B cell (primary cell): ENCODE data around the gene PTGR1. TPM values are rescaled to one million over a fixed set of nuclear protein-coding genes. Genes with fewer than 3 reads are reported as not detected.

Experiments used
- ATAC-seq: fragments of 200-7000 bp; cut with Tn5 transposase; one replicate; pipeline ENCODE4 v1.10.0; 2021; ENCODE audit warnings: low read depth, mild to moderate bottlenecking, moderate number of reproducible peaks, moderate library complexity
- CTCF ChIA-PET: fragments of 350-600 bp; sonication (Branson Sonifier 250); formaldehyde crosslinking; loops from one replicate; lab custom pipeline; 2021; ENCODE audit warnings: antibody characterized with exemption, inconsistent platforms; lab: Charles Lee
- POLR2A ChIA-PET: fragments of 350-600 bp; sonication (Branson Sonifier 250); formaldehyde crosslinking; loops from one replicate; lab custom pipeline; 2021; ENCODE audit warnings: antibody characterized with exemption; lab: Charles Lee
- DNase-seq: peaks from one replicate; pipeline ENCODE4 v3.0.0; 2013
- H2AFZ ChIP-seq: 2 replicates; pipeline ENCODE4 v1.6.1; 2012; ENCODE audit warnings: mild to moderate bottlenecking, low read depth, low read length; ENCODE audit not compliant: insufficient read depth, poor library complexity, severe bottlenecking
- H3K27ac ChIP-seq, 2 donors: 1 replicate in 1 of 2; 2 replicates in 1 of 2; pipeline ENCODE4 v1.5.1; 2012 to 2013; ENCODE audit warnings: low read length in 2 of 2, mild to moderate bottlenecking in 2 of 2, moderate library complexity in 1 of 2
- H3K27me3 ChIP-seq, 4 experiments: fragments of 200-600 bp in 1 of 4; sonication (generic) in 1 of 4; replicated peaks in 1 of 4; 1 replicate in 2 of 4; 2 replicates in 2 of 4; pipeline versions ENCODE4 v1.6.1 to v1.7.0; 2013 to 2016; ENCODE audit warnings: low read length in 3 of 4, mild to moderate bottlenecking in 2 of 4, mixed read lengths in 1 of 4, moderate library complexity in 1 of 4; ENCODE audit not compliant: insufficient read depth in 4 of 4, control insufficient read depth in 3 of 4; ENCODE audit errors: control extremely low read depth in 1 of 4
- H3K36me3 ChIP-seq, 2 experiments: replicated peaks in 1 of 2; 1 replicate in 1 of 2; 2 replicates in 1 of 2; pipeline versions ENCODE4 v1.6.1 to v1.7.1; 2013; ENCODE audit warnings: low read length in 1 of 2; ENCODE audit not compliant: insufficient read depth in 2 of 2, control insufficient read depth in 1 of 2; ENCODE audit errors: control extremely low read depth in 1 of 2, extremely low read depth in 1 of 2
- H3K4me1 ChIP-seq, 2 donors: fragments of 200-600 bp in 1 of 2; sonication (generic) in 1 of 2; 1 replicate in 1 of 2; 2 replicates in 1 of 2; pipeline versions ENCODE4 v1.5.1 to v1.6.1; 2013 to 2017; ENCODE audit warnings: low read length in 2 of 2; ENCODE audit not compliant: control insufficient read depth in 2 of 2, insufficient read depth in 2 of 2
- H3K4me2 ChIP-seq: replicated peaks from 2 replicates; pipeline ENCODE3; 2012; ENCODE audit warnings: mild to moderate bottlenecking, low read depth, low read length; ENCODE audit not compliant: poor library complexity, severe bottlenecking
- H3K4me3 ChIP-seq, 5 experiments: fragments of 200-600 bp in 1 of 5; sonication (generic) in 1 of 5; 1 replicate in 3 of 5; 2 replicates in 2 of 5; pipeline versions ENCODE4 v1.5.1 to v1.7.0; 2011 to 2016; ENCODE audit warnings: low read length in 4 of 5, mild to moderate bottlenecking in 4 of 5, low read depth in 2 of 5, control low read depth in 1 of 5, moderate library complexity in 1 of 5; ENCODE audit not compliant: insufficient read depth in 1 of 5; ENCODE audit errors: control extremely low read depth in 1 of 5, extremely low read depth in 1 of 5
- H3K79me2 ChIP-seq: fragments of 200-600 bp; sonication (generic); one replicate; pipeline ENCODE4 v1.6.0; 2016; ENCODE audit warnings: low read length; ENCODE audit not compliant: control insufficient read depth, insufficient read depth
- H3K9ac ChIP-seq: fragments of 200-600 bp; sonication (generic); 2 replicates; pipeline ENCODE4 v1.6.1; 2017; ENCODE audit warnings: mild to moderate bottlenecking, low read length, moderate library complexity
- H3K9me3 ChIP-seq, 3 donors: one replicate each; pipeline versions ENCODE4 v1.6.1 to v1.7.1; 2013; ENCODE audit warnings: low read length in 2 of 3; ENCODE audit not compliant: control insufficient read depth in 2 of 3, insufficient read depth in 1 of 3; ENCODE audit errors: control extremely low read depth in 1 of 3
- H4K20me1 ChIP-seq: 2 replicates; pipeline ENCODE4 v1.6.0; 2012; ENCODE audit warnings: mild to moderate bottlenecking, low read length; ENCODE audit not compliant: insufficient read depth, control insufficient read depth, poor library complexity, severe bottlenecking
- H3K27ac Mint-ChIP-seq: one replicate; pipeline ENCODE4 v1.8.0; 2021; ENCODE audit warnings: mixed read lengths
- H3K27me3 Mint-ChIP-seq: one replicate; pipeline ENCODE4 v1.8.0; 2021; ENCODE audit warnings: mixed read lengths
- H3K4me1 Mint-ChIP-seq: one replicate; pipeline ENCODE4 v1.8.0; 2021; ENCODE audit warnings: mixed read lengths
- H3K4me3 Mint-ChIP-seq: one replicate; pipeline ENCODE4 v1.8.0; 2021; ENCODE audit warnings: mixed read lengths
- H3K9me3 Mint-ChIP-seq: one replicate; pipeline ENCODE4 v1.8.0; 2022; ENCODE audit warnings: mixed read lengths; ENCODE audit not compliant: insufficient read depth
- EZH2 ChIP-seq: IDR thresholded peaks from 2 replicates; pipeline ENCODE4 v1.6.1; 2012; ENCODE audit warnings: borderline replicate concordance, low read depth, mild to moderate bottlenecking, moderate library complexity, low read length; ENCODE audit not compliant: insufficient read depth, poor library complexity, severe bottlenecking
- WGBS: methylation state at CpG from one replicate; pipeline ENCODE4 v1.1.5; 2013; ENCODE audit warnings: missing lambda C conversion rate; ENCODE audit not compliant: insufficient coverage; 5-methylcytosine and 5-hydroxymethylcytosine counted together
- intact Hi-C: fragments of 100-400 bp; cut with micrococcal nuclease; formaldehyde crosslinking; loops from one replicate; pipeline ENCODE4 v1.10.0; 2022
- polyA plus RNA-seq: library from polyadenylated mRNA; depleted of rRNA; stranded (reverse); fragments of >200 nt; gene quantifications from 2 replicates; pipeline ENCODE4 v1.2.3, GENCODE V29; 2012
- total RNA-seq, 2 donors: library from RNA; stranded (reverse); fragments of 120-200 nt in 1 of 2; gene quantifications; 1 replicate in 1 of 2; 2 replicates in 1 of 2; pipeline versions ENCODE4 v1.2.3 to v1.2.4, GENCODE V29; 2013 to 2022
- TF ChIP-seq, protein P1 (sequence below): fragments of 200-600 bp; IDR thresholded peaks from one replicate; pipeline ENCODE4 v1.8.0; 2022; ENCODE audit warnings: antibody characterized with exemption, mild to moderate bottlenecking

The PTGR1 gene
- total and polyA plus RNA-seq, 2 donors (not counting 1 experiment from before 2014, with no cell fraction given), result not detected

DNA sequence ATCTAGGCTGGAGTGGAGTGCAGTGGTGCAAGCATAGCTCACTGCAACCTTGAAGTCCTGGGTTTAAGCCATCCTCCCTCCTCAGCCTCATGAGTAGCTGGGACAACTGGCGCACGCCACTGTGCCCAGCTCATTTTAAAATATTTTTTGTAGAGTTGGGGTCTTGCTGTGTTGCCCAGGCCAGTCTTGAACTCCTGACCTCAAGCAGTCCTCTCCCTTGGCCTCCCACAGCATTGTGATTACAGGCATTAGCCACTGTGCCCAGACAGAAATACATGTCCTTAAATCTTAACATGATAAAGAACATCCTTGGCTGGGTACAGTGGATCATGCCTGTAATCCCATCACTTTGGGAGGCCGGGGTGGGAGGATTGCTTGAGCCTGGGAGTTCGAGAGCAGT, 67.7 kb downstream of the PTGR1 start:
- ATAC-seq (no peak), DNase-seq (no peak)
- Mint-ChIP-seq H3K9me3 (peaks cover 7% of the 10 kb centered on the region), H3K4me1 (no peaks in the 10 kb centered on the region), H3K27ac (no peak overlapping the region), H3K27me3 (no peaks in the 10 kb centered on the region), H3K4me3 (no peak overlapping the region)
- no peaks in the 10 kb centered on the region for H3K4me1 ChIP-seq
- no peak overlapping the region for H3K4me3 ChIP-seq
- intact Hi-C loops, result no loop called here
- no peak overlapping the region for H3K4me2 ChIP-seq
- no peak overlapping the region for H3K9ac ChIP-seq
- 93% methylated on average over 2 of the region's 4 CpGs for WGBS
- no peaks in the 10 kb centered on the region for H3K36me3 ChIP-seq
- TF ChIP-seq EZH2, result no peak
- no peaks in the 10 kb centered on the region for H3K27me3 ChIP-seq
- ChIA-PET POLR2A (no interaction called here), CTCF (no interaction called here)
- H2AFZ ChIP-seq, result no peak overlapping the region
- peaks cover 0 to 19% (median 2%) of the 10 kb centered on the region in 3 donors for H3K9me3 ChIP-seq
- H4K20me1 ChIP-seq, result no peaks in the 10 kb centered on the region
- no peaks in the 10 kb centered on the region for H3K79me2 ChIP-seq
- no peak overlapping the region for H3K27ac ChIP-seq

DNA sequence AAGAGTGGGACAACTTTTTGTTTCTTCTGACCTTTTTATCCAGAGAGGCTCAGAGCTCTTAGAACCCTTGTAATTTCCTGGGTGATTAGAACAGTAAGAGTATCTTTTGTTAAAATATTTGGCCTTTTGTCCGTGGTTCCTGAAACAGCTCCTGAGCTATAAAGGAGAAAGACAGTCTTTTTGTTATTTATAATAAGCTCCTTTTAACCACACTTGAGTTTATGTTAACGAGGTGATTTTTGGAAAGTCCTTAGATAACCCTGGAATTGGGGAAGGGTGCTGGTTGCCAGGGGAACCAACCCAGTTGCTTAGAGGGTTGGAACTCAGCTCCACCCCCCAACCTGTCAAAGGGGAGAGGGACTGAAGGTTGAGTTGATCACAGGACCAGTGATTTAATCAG, 69.7 kb downstream of the PTGR1 start:
- Mint-ChIP-seq H3K9me3 (peaks cover 3% of the 10 kb centered on the region), H3K27me3 (peaks cover 10% of the 10 kb centered on the region), H3K27ac (no peak overlapping the region), H3K4me3 (no peak overlapping the region), H3K4me1 (peaks cover 14% of the 10 kb centered on the region)
- POLR2A ChIA-PET, result no interaction called here
- Histone ChIP-seq H3K4me3 (no peak overlapping the region), H3K9ac (no peak overlapping the region), H3K27me3 (peaks cover 0 to 10% (median 4%) of the 10 kb centered on the region in 4 experiments), H3K4me1 (peaks cover 9 to 10% of the 10 kb centered on the region in 2 donors), H3K9me3 (peaks cover 0 to 8% (median 0%) of the 10 kb centered on the region in 3 donors), H3K27ac (no peak overlapping the region), H3K4me2 (no peak overlapping the region), H4K20me1 (no peaks in the 10 kb centered on the region), H3K79me2 (no peaks in the 10 kb centered on the region), H3K36me3 (no peaks in the 10 kb centered on the region), H2AFZ (no peak overlapping the region)
- TF ChIP-seq, protein P1, sequence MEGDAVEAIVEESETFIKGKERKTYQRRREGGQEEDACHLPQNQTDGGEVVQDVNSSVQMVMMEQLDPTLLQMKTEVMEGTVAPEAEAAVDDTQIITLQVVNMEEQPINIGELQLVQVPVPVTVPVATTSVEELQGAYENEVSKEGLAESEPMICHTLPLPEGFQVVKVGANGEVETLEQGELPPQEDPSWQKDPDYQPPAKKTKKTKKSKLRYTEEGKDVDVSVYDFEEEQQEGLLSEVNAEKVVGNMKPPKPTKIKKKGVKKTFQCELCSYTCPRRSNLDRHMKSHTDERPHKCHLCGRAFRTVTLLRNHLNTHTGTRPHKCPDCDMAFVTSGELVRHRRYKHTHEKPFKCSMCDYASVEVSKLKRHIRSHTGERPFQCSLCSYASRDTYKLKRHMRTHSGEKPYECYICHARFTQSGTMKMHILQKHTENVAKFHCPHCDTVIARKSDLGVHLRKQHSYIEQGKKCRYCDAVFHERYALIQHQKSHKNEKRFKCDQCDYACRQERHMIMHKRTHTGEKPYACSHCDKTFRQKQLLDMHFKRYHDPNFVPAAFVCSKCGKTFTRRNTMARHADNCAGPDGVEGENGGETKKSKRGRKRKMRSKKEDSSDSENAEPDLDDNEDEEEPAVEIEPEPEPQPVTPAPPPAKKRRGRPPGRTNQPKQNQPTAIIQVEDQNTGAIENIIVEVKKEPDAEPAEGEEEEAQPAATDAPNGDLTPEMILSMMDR, result no peak
- no peak for TF ChIP-seq EZH2
- no CpG with 5 or more reads among the region's 2 CpGs for WGBS
- DNase-seq (no peak), ATAC-seq (no peak)
- CTCF ChIA-PET, result no interaction called here
- intact Hi-C loops, result no loop called here
